ENCODE results near the gene CTDSPL.

The CTDSPL gene

DNA sequence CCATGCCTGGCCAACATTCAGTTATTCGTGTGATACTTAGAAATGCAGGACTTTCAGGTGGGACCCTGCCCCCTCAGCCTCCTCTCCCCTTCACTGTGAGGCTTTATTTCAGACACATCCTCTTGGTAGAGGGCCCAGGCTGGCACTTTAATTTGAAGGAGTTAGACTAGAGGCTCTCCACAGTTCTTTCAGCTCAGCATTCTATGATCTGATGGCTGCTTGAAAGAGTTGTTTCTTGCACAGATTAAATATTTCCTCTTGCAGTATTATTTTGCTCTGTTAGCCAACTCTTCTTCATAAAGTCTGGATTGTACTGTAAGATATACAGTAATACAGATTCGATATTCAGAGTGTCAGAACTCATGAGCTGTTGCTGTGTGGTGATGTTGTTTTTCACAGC is 35.1 kb downstream of the CTDSPL start:
- Histone ChIP-seq H3K4me3 (ENCODE audit: insufficient read depth in 1 of 2, low read depth in 1 of 2, low read length in 2 of 2) (no peak overlapping the region), H3K27me3 (ENCODE audit: control insufficient read depth in 1 of 2, insufficient read depth in 1 of 2, low read length in 2 of 2) (no peaks in the 10 kb centered on the region), H3K4me2 (ENCODE audit: low read length, poor library complexity, severe bottlenecking) (no peak overlapping the region), H3K79me1 (replicated peaks; ENCODE audit: low read length, poor library complexity, severe bottlenecking) (peaks cover 31% of the 10 kb centered on the region), H4K8ac (ENCODE audit: low read length) (no peak overlapping the region), H2AFZ (ENCODE audit: low read depth, low read length) (no peak overlapping the region), H2BK12ac (ENCODE audit: low read length in 2 of 2) (no peak overlapping the region), H3K18ac (ENCODE audit: low read depth in 1 of 2, low read length in 2 of 2) (peak overlapping the region in 1 of 2 experiments; percentile 19), H3K4me1 (ENCODE audit: control insufficient read depth, insufficient read depth, low read depth, low read length) (peaks cover 14% of the 10 kb centered on the region), H3K9ac (ENCODE audit: low read length) (no peak overlapping the region), H2AK5ac (ENCODE audit: low read length, severe bottlenecking) (no peak overlapping the region), H3K9me3 (ENCODE audit: control insufficient read depth, low read length) (no peaks in the 10 kb centered on the region), H4K91ac (ENCODE audit: low read length) (peak overlapping the region; percentile 83), H2BK5ac (ENCODE audit: low read depth, low read length, poor library complexity, severe bottlenecking) (no peak overlapping the region), H3K4ac (ENCODE audit: low read depth in 1 of 2, low read length in 2 of 2) (no peak overlapping the region), H2BK15ac (ENCODE audit: low read depth, poor library complexity, severe bottlenecking) (no peak overlapping the region), H2BK120ac (ENCODE audit: low read depth, low read length) (no peak overlapping the region), H3K36me3 (ENCODE audit: control insufficient read depth in 1 of 2, insufficient read depth in 2 of 2, low read depth in 1 of 2, low read length in 2 of 2) (peaks cover 3% of the 10 kb centered on the region in 2 experiments), H3K14ac (ENCODE audit: low read length in 2 of 2) (no peak overlapping the region), H3K23ac (ENCODE audit: low read length in 2 of 2) (peak overlapping the region in 1 of 2 experiments; percentile 90), H3K27ac (ENCODE audit: low read length, poor library complexity, severe bottlenecking) (no peak overlapping the region)
- DNase-seq: no peak
- 83% methylated on average over 2 of the region's 2 CpGs for WGBS

DNA sequence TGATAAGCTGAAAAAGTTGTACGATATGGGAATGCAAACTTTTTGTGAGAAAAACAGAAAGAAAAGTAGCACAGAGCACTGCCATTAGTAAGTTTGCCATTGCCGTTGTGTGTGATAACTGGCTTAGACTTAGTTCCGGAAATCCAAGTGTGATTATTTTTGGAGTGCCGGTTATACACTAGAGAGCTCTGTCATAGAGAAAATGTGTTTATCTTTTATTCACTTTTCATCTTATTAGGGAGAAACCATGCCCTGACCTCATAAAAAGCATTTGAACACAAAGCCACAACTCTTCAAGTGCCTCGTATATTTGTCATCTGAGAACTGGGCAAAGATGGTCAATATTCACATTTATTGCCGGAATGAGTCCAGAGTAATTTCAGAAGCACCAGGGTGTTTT is 36.1 kb downstream of the CTDSPL start:
- H3K27ac ChIP-seq (ENCODE audit: low read length, poor library complexity, severe bottlenecking): no peak overlapping the region
- no peak overlapping the region for H3K9ac ChIP-seq (ENCODE audit: low read length)
- no peak overlapping the region for H2BK12ac ChIP-seq (ENCODE audit: low read length in 2 of 2)
- no peak overlapping the region for H3K14ac ChIP-seq (ENCODE audit: low read length in 2 of 2)
- no peak overlapping the region for H4K8ac ChIP-seq (ENCODE audit: low read length)
- no peaks in the 10 kb centered on the region for H3K9me3 ChIP-seq (ENCODE audit: control insufficient read depth, low read length)
- H2AFZ ChIP-seq (ENCODE audit: low read depth, low read length): no peak overlapping the region
- no peaks in the 10 kb centered on the region for H3K27me3 ChIP-seq (ENCODE audit: control insufficient read depth in 1 of 2, insufficient read depth in 1 of 2, low read length in 2 of 2)
- WGBS: 80% methylated on average over 6 of the region's 6 CpGs
- H3K23ac ChIP-seq (ENCODE audit: low read length in 2 of 2): no peak overlapping the region
- no peak overlapping the region for H3K18ac ChIP-seq (ENCODE audit: low read depth in 1 of 2, low read length in 2 of 2)
- H3K4me3 ChIP-seq (ENCODE audit: insufficient read depth in 1 of 2, low read depth in 1 of 2, low read length in 2 of 2): no peak overlapping the region
- peaks cover 15% of the 10 kb centered on the region for H3K4me1 ChIP-seq (ENCODE audit: control insufficient read depth, insufficient read depth, low read depth, low read length)
- no peak for DNase-seq
- H2BK5ac ChIP-seq (ENCODE audit: low read depth, low read length, poor library complexity, severe bottlenecking): no peak overlapping the region
- H2BK120ac ChIP-seq (ENCODE audit: low read depth, low read length): no peak overlapping the region
- no peak overlapping the region for H3K4me2 ChIP-seq (ENCODE audit: low read length, poor library complexity, severe bottlenecking)
- H3K4ac ChIP-seq (ENCODE audit: low read depth in 1 of 2, low read length in 2 of 2): no peak overlapping the region
- H4K91ac ChIP-seq (ENCODE audit: low read length): no peak overlapping the region
- H2AK5ac ChIP-seq (ENCODE audit: low read length, severe bottlenecking): peak overlapping the region; percentile 43
- peaks cover 5 to 6% of the 10 kb centered on the region in 2 experiments for H3K36me3 ChIP-seq (ENCODE audit: control insufficient read depth in 1 of 2, insufficient read depth in 2 of 2, low read depth in 1 of 2, low read length in 2 of 2)
- peaks cover 37% of the 10 kb centered on the region for H3K79me1 ChIP-seq (replicated peaks; ENCODE audit: low read length, poor library complexity, severe bottlenecking)
- H2BK15ac ChIP-seq (ENCODE audit: low read depth, poor library complexity, severe bottlenecking): no peak overlapping the region

DNA sequence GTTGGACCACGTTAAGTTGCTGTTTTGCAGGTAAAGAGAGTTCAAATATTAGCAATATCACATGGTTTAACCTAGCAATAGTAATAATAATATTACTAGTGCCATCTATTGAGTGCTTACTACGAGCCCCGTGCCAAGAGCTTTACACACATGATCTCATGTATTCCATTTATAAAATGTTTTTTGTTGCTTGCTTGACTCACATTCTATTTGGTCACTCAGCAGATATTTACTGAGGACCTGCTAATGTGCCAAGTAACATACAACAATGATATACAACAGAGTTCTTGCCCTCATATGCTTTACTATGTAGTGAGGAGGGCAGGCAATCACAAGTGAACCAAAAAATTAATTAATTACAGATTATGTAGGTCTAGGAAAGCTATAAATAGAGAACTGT is 36.7 kb downstream of the CTDSPL start:
- no peaks in the 10 kb centered on the region for H3K9me3 ChIP-seq (ENCODE audit: control insufficient read depth, low read length)
- H3K23ac ChIP-seq (ENCODE audit: low read length in 2 of 2): no peak overlapping the region
- no peak overlapping the region for H2AK5ac ChIP-seq (ENCODE audit: low read length, severe bottlenecking)
- H3K4ac ChIP-seq (ENCODE audit: low read depth in 1 of 2, low read length in 2 of 2): no peak overlapping the region
- no peaks in the 10 kb centered on the region for H3K27me3 ChIP-seq (ENCODE audit: control insufficient read depth in 1 of 2, insufficient read depth in 1 of 2, low read length in 2 of 2)
- H3K4me2 ChIP-seq (ENCODE audit: low read length, poor library complexity, severe bottlenecking): no peak overlapping the region
- H3K4me1 ChIP-seq (ENCODE audit: control insufficient read depth, insufficient read depth, low read depth, low read length): peaks cover 13% of the 10 kb centered on the region
- no peak overlapping the region for H3K14ac ChIP-seq (ENCODE audit: low read length in 2 of 2)
- H2BK15ac ChIP-seq (ENCODE audit: low read depth, poor library complexity, severe bottlenecking): no peak overlapping the region
- H3K9ac ChIP-seq (ENCODE audit: low read length): no peak overlapping the region
- no peak overlapping the region for H2BK5ac ChIP-seq (ENCODE audit: low read depth, low read length, poor library complexity, severe bottlenecking)
- peaks cover 5 to 9% of the 10 kb centered on the region in 2 experiments for H3K36me3 ChIP-seq (ENCODE audit: control insufficient read depth in 1 of 2, insufficient read depth in 2 of 2, low read depth in 1 of 2, low read length in 2 of 2)
- no peak overlapping the region for H3K4me3 ChIP-seq (ENCODE audit: insufficient read depth in 1 of 2, low read depth in 1 of 2, low read length in 2 of 2)
- H3K27ac ChIP-seq (ENCODE audit: low read length, poor library complexity, severe bottlenecking): no peak overlapping the region
- no peak overlapping the region for H2BK12ac ChIP-seq (ENCODE audit: low read length in 2 of 2)
- no peak overlapping the region for H2BK120ac ChIP-seq (ENCODE audit: low read depth, low read length)
- peaks cover 43% of the 10 kb centered on the region for H3K79me1 ChIP-seq (replicated peaks; ENCODE audit: low read length, poor library complexity, severe bottlenecking)
- no peak overlapping the region for H4K91ac ChIP-seq (ENCODE audit: low read length)
- no peak overlapping the region for H2AFZ ChIP-seq (ENCODE audit: low read depth, low read length)
- no peak for DNase-seq
- no CpG with 5 or more reads among the region's 3 CpGs for WGBS
- H4K8ac ChIP-seq (ENCODE audit: low read length): no peak overlapping the region
- no peak overlapping the region for H3K18ac ChIP-seq (ENCODE audit: low read depth in 1 of 2, low read length in 2 of 2)

DNA sequence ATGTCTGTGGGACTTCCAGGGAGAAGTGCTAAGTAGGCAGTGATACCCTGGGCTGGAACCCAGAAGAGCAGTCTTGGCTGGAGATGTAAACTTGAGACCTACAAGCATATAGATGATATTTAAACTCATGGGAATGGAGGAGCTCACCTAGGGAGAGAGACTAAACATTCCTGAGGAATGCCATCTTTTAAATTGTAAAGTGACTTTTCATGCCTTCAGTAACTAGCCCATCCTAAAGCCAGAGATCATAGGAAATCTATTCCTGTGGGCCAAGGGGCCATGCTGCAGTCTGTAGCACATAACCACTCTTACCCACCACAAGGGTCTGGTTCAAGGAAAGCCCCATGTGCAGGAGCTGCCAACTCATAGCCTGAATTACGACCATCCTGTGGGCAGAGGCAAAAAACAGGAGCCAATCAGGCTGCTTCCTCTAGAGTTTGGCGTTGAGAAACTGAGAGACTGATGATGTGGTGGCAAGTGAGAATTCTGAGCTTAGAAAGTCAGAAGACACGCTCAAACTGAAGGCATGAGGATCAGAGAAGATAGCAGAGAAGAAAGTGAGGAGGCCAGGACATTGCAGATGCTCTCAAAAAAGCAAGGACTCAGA is 37.5 kb downstream of the CTDSPL start:
- DNase-seq: no peak
- Histone ChIP-seq H2AK5ac (ENCODE audit: low read length, severe bottlenecking) (no peak overlapping the region), H4K8ac (ENCODE audit: low read length) (no peak overlapping the region), H3K4me3 (ENCODE audit: insufficient read depth in 1 of 2, low read depth in 1 of 2, low read length in 2 of 2) (no peak overlapping the region), H3K4me1 (ENCODE audit: control insufficient read depth, insufficient read depth, low read depth, low read length) (peaks cover 13% of the 10 kb centered on the region), H3K27me3 (ENCODE audit: control insufficient read depth in 1 of 2, insufficient read depth in 1 of 2, low read length in 2 of 2) (no peaks in the 10 kb centered on the region), H2BK5ac (ENCODE audit: low read depth, low read length, poor library complexity, severe bottlenecking) (no peak overlapping the region), H3K36me3 (ENCODE audit: control insufficient read depth in 1 of 2, insufficient read depth in 2 of 2, low read depth in 1 of 2, low read length in 2 of 2) (peaks cover 5 to 9% of the 10 kb centered on the region in 2 experiments), H3K4ac (ENCODE audit: low read depth in 1 of 2, low read length in 2 of 2) (no peak overlapping the region), H2BK120ac (ENCODE audit: low read depth, low read length) (no peak overlapping the region), H2AFZ (ENCODE audit: low read depth, low read length) (no peak overlapping the region), H3K27ac (ENCODE audit: low read length, poor library complexity, severe bottlenecking) (no peak overlapping the region), H3K4me2 (ENCODE audit: low read length, poor library complexity, severe bottlenecking) (no peak overlapping the region), H3K23ac (ENCODE audit: low read length in 2 of 2) (no peak overlapping the region), H3K9me3 (ENCODE audit: control insufficient read depth, low read length) (no peaks in the 10 kb centered on the region), H2BK12ac (ENCODE audit: low read length in 2 of 2) (no peak overlapping the region), H3K79me1 (replicated peaks; ENCODE audit: low read length, poor library complexity, severe bottlenecking) (peaks cover 48% of the 10 kb centered on the region), H4K91ac (ENCODE audit: low read length) (no peak overlapping the region), H3K14ac (ENCODE audit: low read length in 2 of 2) (no peak overlapping the region), H3K9ac (ENCODE audit: low read length) (no peak overlapping the region), H2BK15ac (ENCODE audit: low read depth, poor library complexity, severe bottlenecking) (no peak overlapping the region), H3K18ac (ENCODE audit: low read depth in 1 of 2, low read length in 2 of 2) (no peak overlapping the region)
- 94% methylated on average over 3 of the region's 3 CpGs for WGBS
